Astrocyte (in vitro differentiated cells and primary cell): ENCODE measurements around the gene ZC3H18. TPM values are rescaled to one million over a fixed set of nuclear protein-coding genes. Genes with fewer than 3 reads are reported as not detected.

Source experiments
- DNase-seq: peaks from one replicate; pipeline ENCODE4 v3.0.0-alpha.2; 2010; ENCODE audit warnings: low read depth
- FAIRE-seq: peaks from 2 replicates; lab custom pipeline; 2011; peaks lifted over from hg19 to GRCh38; lab: Jason Lieb, UNC
- H2AFZ ChIP-seq: 2 replicates; pipeline ENCODE4 v1.6.0; 2012; ENCODE audit warnings: low read depth, low read length, inconsistent platforms
- H3K27ac ChIP-seq: 2 replicates; pipeline ENCODE4 v1.5.1; 2011; ENCODE audit warnings: low read depth, low read length, inconsistent platforms
- H3K27me3 ChIP-seq: 2 replicates; pipeline ENCODE4 v1.6.0; 2011; ENCODE audit warnings: low read length, inconsistent platforms; ENCODE audit not compliant: insufficient read depth
- H3K36me3 ChIP-seq: 2 replicates; pipeline ENCODE4 v1.5.1; 2011; ENCODE audit warnings: low read length, inconsistent platforms; ENCODE audit not compliant: insufficient read depth
- H3K4me1 ChIP-seq: 2 replicates; pipeline ENCODE4 v1.5.1; 2011; ENCODE audit warnings: low read length, inconsistent platforms; ENCODE audit not compliant: insufficient read depth
- H3K4me2 ChIP-seq: 2 replicates; pipeline ENCODE4 v1.6.0; 2012; ENCODE audit warnings: low read length, inconsistent platforms
- H3K4me3 ChIP-seq: 2 replicates; pipeline ENCODE4 v1.5.1; 2011; ENCODE audit warnings: low read depth, mild to moderate bottlenecking, low read length, inconsistent platforms; ENCODE audit not compliant: insufficient read depth
- H3K79me2 ChIP-seq: 2 replicates; pipeline ENCODE4 v1.6.0; 2012; ENCODE audit warnings: mild to moderate bottlenecking, low read length, inconsistent platforms; ENCODE audit not compliant: insufficient read depth
- H3K9ac ChIP-seq: 2 replicates; pipeline ENCODE4 v1.6.0; 2012; ENCODE audit warnings: mild to moderate bottlenecking, low read length, inconsistent platforms
- H3K9me3 ChIP-seq: 2 replicates; pipeline ENCODE4 v1.5.1; 2012; ENCODE audit warnings: low read depth, mild to moderate bottlenecking, low read length, inconsistent platforms; ENCODE audit not compliant: insufficient read depth
- H4K20me1 ChIP-seq: 2 replicates; pipeline ENCODE4 v1.6.0; 2012; ENCODE audit warnings: low read length, inconsistent platforms; ENCODE audit not compliant: insufficient read depth
- H3K27ac Mint-ChIP-seq: one replicate; pipeline ENCODE4 v1.8.0; 2021; ENCODE audit warnings: mild to moderate bottlenecking, mixed read lengths; ENCODE audit not compliant: unreplicated experiment
- H3K27me3 Mint-ChIP-seq: one replicate; pipeline ENCODE4 v1.8.0; 2021; ENCODE audit warnings: low read depth, mixed read lengths; ENCODE audit not compliant: unreplicated experiment
- H3K36me3 Mint-ChIP-seq: one replicate; pipeline ENCODE4 v1.8.0; 2021; ENCODE audit warnings: low read depth, mixed read lengths; ENCODE audit not compliant: unreplicated experiment
- H3K4me1 Mint-ChIP-seq: one replicate; pipeline ENCODE4 v1.8.0; 2021; ENCODE audit warnings: low read depth, mixed read lengths; ENCODE audit not compliant: unreplicated experiment
- H3K4me3 Mint-ChIP-seq: one replicate; pipeline ENCODE4 v1.8.0; 2021; ENCODE audit warnings: mild to moderate bottlenecking, moderate library complexity, mixed read lengths; ENCODE audit not compliant: unreplicated experiment
- H3K9me3 Mint-ChIP-seq: one replicate; pipeline ENCODE4 v1.8.0; 2021; ENCODE audit warnings: mild to moderate bottlenecking, mixed read lengths; ENCODE audit not compliant: unreplicated experiment
- EZH2 ChIP-seq: IDR thresholded peaks from 2 replicates; pipeline ENCODE4 v1.6.1; 2012; ENCODE audit warnings: mild to moderate bottlenecking, low read length, inconsistent platforms; ENCODE audit not compliant: insufficient read depth
- total RNA-seq: library from RNA; stranded (reverse); gene quantifications from 2 replicates; pipeline ENCODE4 v1.2.1, GENCODE V29; 2021
- TF ChIP-seq, protein P1 (sequence below): IDR thresholded peaks from 2 replicates; pipeline ENCODE4 v1.5.1; 2011; ENCODE audit warnings: low read depth, mild to moderate bottlenecking, inconsistent platforms, low read length, moderate library complexity; ENCODE audit not compliant: insufficient read depth

Gene ZC3H18
- total RNA-seq, 1 donor from 2014 or later, result 32.8 TPM

DNA sequence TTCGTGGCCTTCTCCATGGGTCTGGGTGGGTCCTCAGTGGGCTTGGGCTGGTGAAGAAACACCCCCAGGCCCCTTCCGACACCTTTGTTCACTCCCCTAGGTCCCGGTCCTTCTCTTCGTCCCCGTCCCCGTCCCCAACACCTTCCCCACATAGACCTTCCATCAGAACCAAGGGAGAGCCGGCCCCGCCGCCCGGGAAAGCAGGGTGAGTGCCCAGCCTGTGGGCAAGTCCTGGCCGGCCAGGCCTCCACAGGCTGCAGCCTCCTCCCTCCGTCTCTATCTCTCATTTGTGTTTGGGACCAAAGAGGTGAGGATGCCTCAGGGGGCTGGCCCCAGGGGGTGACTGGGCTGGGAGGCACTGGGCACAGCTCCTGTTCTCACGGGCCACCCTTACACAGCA, 53.7 kb downstream of the ZC3H18 start:
- no peak overlapping the region for H3K4me3 Mint-ChIP-seq
- no peak overlapping the region for H3K9ac ChIP-seq
- no peak overlapping the region for H3K27ac Mint-ChIP-seq

GRCh38 chr16:88624481-88624880, 54.3 kb downstream of the ZC3H18 start:
- Histone ChIP-seq H3K27ac (no peak overlapping the region), H3K36me3 (peaks cover 6% of the 10 kb centered on the region), H3K27me3 (no peaks in the 10 kb centered on the region), H3K4me2 (no peak overlapping the region), H4K20me1 (peaks cover 19% of the 10 kb centered on the region), H3K4me3 (no peak overlapping the region), H3K4me1 (no peaks in the 10 kb centered on the region), H2AFZ (no peak overlapping the region), H3K79me2 (peaks cover 11% of the 10 kb centered on the region), H3K9ac (no peak overlapping the region), H3K9me3 (no peaks in the 10 kb centered on the region)
- FAIRE-seq (no peak), DNase-seq (no peak)
- H3K27ac Mint-ChIP-seq, result no peak overlapping the region
- no peaks in the 10 kb centered on the region for H3K9me3 Mint-ChIP-seq
- no peak overlapping the region for H3K4me3 Mint-ChIP-seq
- no peaks in the 10 kb centered on the region for H3K27me3 Mint-ChIP-seq
- H3K4me1 Mint-ChIP-seq, result no peaks in the 10 kb centered on the region
- TF ChIP-seq EZH2, result no peak
- TF ChIP-seq, protein P1, sequence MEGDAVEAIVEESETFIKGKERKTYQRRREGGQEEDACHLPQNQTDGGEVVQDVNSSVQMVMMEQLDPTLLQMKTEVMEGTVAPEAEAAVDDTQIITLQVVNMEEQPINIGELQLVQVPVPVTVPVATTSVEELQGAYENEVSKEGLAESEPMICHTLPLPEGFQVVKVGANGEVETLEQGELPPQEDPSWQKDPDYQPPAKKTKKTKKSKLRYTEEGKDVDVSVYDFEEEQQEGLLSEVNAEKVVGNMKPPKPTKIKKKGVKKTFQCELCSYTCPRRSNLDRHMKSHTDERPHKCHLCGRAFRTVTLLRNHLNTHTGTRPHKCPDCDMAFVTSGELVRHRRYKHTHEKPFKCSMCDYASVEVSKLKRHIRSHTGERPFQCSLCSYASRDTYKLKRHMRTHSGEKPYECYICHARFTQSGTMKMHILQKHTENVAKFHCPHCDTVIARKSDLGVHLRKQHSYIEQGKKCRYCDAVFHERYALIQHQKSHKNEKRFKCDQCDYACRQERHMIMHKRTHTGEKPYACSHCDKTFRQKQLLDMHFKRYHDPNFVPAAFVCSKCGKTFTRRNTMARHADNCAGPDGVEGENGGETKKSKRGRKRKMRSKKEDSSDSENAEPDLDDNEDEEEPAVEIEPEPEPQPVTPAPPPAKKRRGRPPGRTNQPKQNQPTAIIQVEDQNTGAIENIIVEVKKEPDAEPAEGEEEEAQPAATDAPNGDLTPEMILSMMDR, result no peak
- no peaks in the 10 kb centered on the region for H3K36me3 Mint-ChIP-seq

More for the DNA sequence above, 53.7 kb downstream of the ZC3H18 start:
- Histone ChIP-seq H4K20me1 (peaks cover 25% of the 10 kb centered on the region), H3K36me3 (peaks cover 6% of the 10 kb centered on the region), H3K79me2 (peaks cover 13% of the 10 kb centered on the region), H3K4me2 (no peak overlapping the region), H3K4me1 (no peaks in the 10 kb centered on the region), H3K27me3 (no peaks in the 10 kb centered on the region), H2AFZ (no peak overlapping the region), H3K4me3 (no peak overlapping the region), H3K27ac (no peak overlapping the region), H3K9me3 (no peaks in the 10 kb centered on the region)
- TF ChIP-seq EZH2, result no peak
- TF ChIP-seq, protein P1, result no peak
- no peaks in the 10 kb centered on the region for H3K9me3 Mint-ChIP-seq
- H3K27me3 Mint-ChIP-seq, result no peaks in the 10 kb centered on the region
- FAIRE-seq (no peak), DNase-seq (no peak)
- no peaks in the 10 kb centered on the region for H3K4me1 Mint-ChIP-seq
- H3K36me3 Mint-ChIP-seq, result peaks cover 1% of the 10 kb centered on the region

- no peaks in the 10 kb centered on the region for H3K27me3 Mint-ChIP-seq
- no peak overlapping the region for H3K27ac ChIP-seq
- peaks cover 5% of the 10 kb centered on the region for H3K79me2 ChIP-seq
- H3K36me3 Mint-ChIP-seq, result no peaks in the 10 kb centered on the region
- TF ChIP-seq, protein P1, result no peak
- no peak for TF ChIP-seq EZH2
- no peak overlapping the region for H3K9ac ChIP-seq
- peaks cover 13% of the 10 kb centered on the region for H4K20me1 ChIP-seq
- H3K4me3 ChIP-seq, result no peak overlapping the region
- H3K4me2 ChIP-seq, result no peak overlapping the region
- H3K4me1 Mint-ChIP-seq, result no peaks in the 10 kb centered on the region
- no peak overlapping the region for H2AFZ ChIP-seq
- FAIRE-seq, result no peak
- no peaks in the 10 kb centered on the region for H3K4me1 ChIP-seq
- H3K36me3 ChIP-seq, result peaks cover 6% of the 10 kb centered on the region
- H3K27ac Mint-ChIP-seq, result no peak overlapping the region
- H3K9me3 ChIP-seq, result no peaks in the 10 kb centered on the region
- H3K4me3 Mint-ChIP-seq, result no peak overlapping the region
- H3K9me3 Mint-ChIP-seq, result no peaks in the 10 kb centered on the region
- H3K27me3 ChIP-seq, result no peaks in the 10 kb centered on the region
- DNase-seq, result no peak
Measured at GRCh38 chr16:88624977-88625576, 54.9 kb downstream of the ZC3H18 start.
